Loucy (cell line): ENCODE results near the gene AK4.
A peak's percentile ranks its signal among the peaks of the same experiment; 100 is the strongest.

Source experiments
- H2AFZ ChIP-seq: fragments of 200-600 bp; sonication (generic); 2 replicates; pipeline ENCODE4 v1.6.0; 2016; ENCODE audit warnings: antibody characterized with exemption, mild to moderate bottlenecking, low read length, moderate library complexity
- H3F3A ChIP-seq: fragments of 200-600 bp; 2 replicates; pipeline ENCODE4 v1.6.0; 2016; ENCODE audit warnings: antibody characterized with exemption, low read depth, mild to moderate bottlenecking
- H3K27me3 ChIP-seq: fragments of 200-600 bp; sonication (generic); 2 replicates; pipeline ENCODE4 v1.6.1; 2014; ENCODE audit warnings: low read length, mild to moderate bottlenecking; ENCODE audit not compliant: insufficient read depth, poor library complexity, severe bottlenecking
- H3K36me3 ChIP-seq: fragments of 200-600 bp; sonication (generic); 2 replicates; pipeline ENCODE4 v1.6.1; 2016; ENCODE audit warnings: low read length; ENCODE audit not compliant: insufficient read depth
- H3K4me1 ChIP-seq: fragments of 200-600 bp; sonication (generic); 2 replicates; pipeline ENCODE4 v1.5.1; 2014; ENCODE audit warnings: low read length, mild to moderate bottlenecking; ENCODE audit not compliant: insufficient read depth, poor library complexity, severe bottlenecking
- H3K4me2 ChIP-seq: fragments of 200-600 bp; sonication (generic); 2 replicates; pipeline ENCODE4 v1.6.0; 2014; ENCODE audit warnings: antibody characterized with exemption, low read length, low read depth, mild to moderate bottlenecking; ENCODE audit not compliant: poor library complexity, severe bottlenecking
- H3K4me3 ChIP-seq: fragments of 200-600 bp; sonication (generic); 2 replicates; pipeline ENCODE4 v1.5.1; 2014; ENCODE audit warnings: low read length, mild to moderate bottlenecking, mixed read lengths; ENCODE audit not compliant: poor library complexity, severe bottlenecking
- H3K79me2 ChIP-seq: fragments of 200-600 bp; sonication (generic); 2 replicates; pipeline ENCODE4 v1.6.1; 2014; ENCODE audit warnings: low read length; ENCODE audit not compliant: insufficient read depth
- H3K9ac ChIP-seq: fragments of 200-600 bp; sonication (generic); 2 replicates; pipeline ENCODE4 v1.6.0; 2014; ENCODE audit warnings: mild to moderate bottlenecking, low read depth, low read length, moderate library complexity; ENCODE audit not compliant: poor library complexity, severe bottlenecking
- H3K9me2 ChIP-seq: fragments of 200-600 bp; sonication (generic); replicated peaks from 2 replicates; pipeline ENCODE4 v1.6.1; 2016; ENCODE audit warnings: low read depth, low read length, mixed read lengths
- H3K9me3 ChIP-seq: fragments of 200-600 bp; sonication (generic); 2 replicates; pipeline ENCODE4 v1.6.1; 2014; ENCODE audit warnings: mild to moderate bottlenecking, antibody characterized with exemption, low read length, low read depth; ENCODE audit not compliant: insufficient read depth
- H4K20me1 ChIP-seq: fragments of 200-600 bp; sonication (generic); 2 replicates; pipeline ENCODE4 v1.6.0; 2014; ENCODE audit warnings: antibody characterized with exemption, low read length, mild to moderate bottlenecking; ENCODE audit not compliant: insufficient read depth, poor library complexity, severe bottlenecking
- CTCF ChIP-seq: fragments of 200-600 bp; sonication (generic); conservative IDR thresholded peaks from 2 replicates; pipeline ENCODE4 v1.5.1; 2014; ENCODE audit warnings: mild to moderate bottlenecking, antibody characterized with exemption, low read length
- EZH2phosphoT487 ChIP-seq: fragments of 200-600 bp; IDR thresholded peaks from 2 replicates; pipeline ENCODE4 v1.6.1; 2018; ENCODE audit warnings: antibody characterized with exemption, mild to moderate bottlenecking, moderate library complexity, borderline replicate concordance

Gene AK4

GRCh38 chr1:65209005-65209885 lies 61.2 kb downstream of the AK4 start:
- H3K9me3 ChIP-seq, result no peaks in the 10 kb centered on the region
- no peaks in the 10 kb centered on the region for H3K27me3 ChIP-seq
- H3K4me2 ChIP-seq, result no peak overlapping the region
- TF ChIP-seq EZH2phosphoT487 (no peak), CTCF (peak; percentile 78)
- peaks cover 6% of the 10 kb centered on the region for H4K20me1 ChIP-seq
- H2AFZ ChIP-seq, result no peak overlapping the region
- H3K79me2 ChIP-seq, result peaks cover 100% of the 10 kb centered on the region
- no peaks in the 10 kb centered on the region for H3K9me2 ChIP-seq
- peaks cover 31% of the 10 kb centered on the region for H3K4me1 ChIP-seq
- H3K9ac ChIP-seq, result no peak overlapping the region
- H3F3A ChIP-seq, result no peaks in the 10 kb centered on the region
- H3K4me3 ChIP-seq, result no peak overlapping the region
- peaks cover 30% of the 10 kb centered on the region; the same call in 1 of the 2 replicates for H3K36me3 ChIP-seq

GRCh38 chr1:65210325-65210724 lies 62.3 kb downstream of the AK4 start:
- TF ChIP-seq CTCF (no peak), EZH2phosphoT487 (no peak)
- H3K4me2 ChIP-seq, result no peak overlapping the region
- no peaks in the 10 kb centered on the region for H3K27me3 ChIP-seq
- H3K36me3 ChIP-seq, result peaks cover 30% of the 10 kb centered on the region; the same call in 1 of the 2 replicates
- H3K9me2 ChIP-seq, result no peaks in the 10 kb centered on the region
- H3F3A ChIP-seq, result no peaks in the 10 kb centered on the region
- no peak overlapping the region for H3K9ac ChIP-seq
- H3K79me2 ChIP-seq, result peaks cover 100% of the 10 kb centered on the region
- peaks cover 36% of the 10 kb centered on the region for H3K4me1 ChIP-seq
- no peak overlapping the region for H2AFZ ChIP-seq
- H3K9me3 ChIP-seq, result no peaks in the 10 kb centered on the region
- H3K4me3 ChIP-seq, result no peak overlapping the region
- peaks cover 6% of the 10 kb centered on the region for H4K20me1 ChIP-seq

- Histone ChIP-seq H3K36me3 (peaks cover 28% of the 10 kb centered on the region; the same call in 1 of the 2 replicates), H3K4me2 (no peak overlapping the region), H3K27me3 (no peaks in the 10 kb centered on the region), H4K20me1 (peaks cover 6% of the 10 kb centered on the region), H2AFZ (no peak overlapping the region), H3K79me2 (peaks cover 99% of the 10 kb centered on the region), H3K4me1 (peaks cover 44% of the 10 kb centered on the region), H3K9me3 (no peaks in the 10 kb centered on the region), H3F3A (no peaks in the 10 kb centered on the region), H3K9ac (peak overlapping the region; percentile 3), H3K4me3 (no peak overlapping the region), H3K9me2 (no peaks in the 10 kb centered on the region)
- TF ChIP-seq EZH2phosphoT487 (no peak), CTCF (no peak)
Measured at GRCh38 chr1:65211331-65211730, 63.3 kb downstream of the AK4 start.
